A673 (cell line): Measurements from ENCODE around the gene CRK. TPM values are rescaled to one million over a fixed set of nuclear protein-coding genes. Genes with fewer than 3 reads are reported as not detected.
"Not testable (repeated sequence)": the region's sequence is repeated elsewhere in the genome, so short reads cannot be mapped to it uniquely, and the experiment has no call there.

Source experiments
- BruUV-seq: library from RNA; stranded (reverse); fragments of 400-500 nt; replicated peaks from 2 replicates; lab custom pipeline; 2021; lab: Mats Ljungman, UMichigan
- CTCF ChIA-PET: fragments of 300-600 bp; sonication (Branson Sonifier 250); formaldehyde crosslinking; loops from one replicate; lab custom pipeline; 2022; ENCODE audit warnings: antibody characterized with exemption; lab: Charles Lee
- POLR2A ChIA-PET: fragments of 300-600 bp; sonication (Branson Sonifier 250); formaldehyde crosslinking; loops from one replicate; lab custom pipeline; 2022; ENCODE audit warnings: antibody characterized with exemption; ENCODE audit not compliant: low non-redundant PET; lab: Charles Lee
- DNase-seq: peaks from one replicate; pipeline ENCODE4 v3.0.0-alpha.2; 2015; ENCODE audit warnings: low spot score
- H3K27ac ChIP-seq: fragments of 200-600 bp; sonication (generic); 2 replicates; pipeline ENCODE4 v1.5.1; 2016; ENCODE audit warnings: mixed run types, low read depth, mild to moderate bottlenecking, mixed read lengths, antibody characterized with exemption, low read length; ENCODE audit not compliant: poor library complexity, severe bottlenecking
- H3K27me3 ChIP-seq: fragments of 200-600 bp; sonication (generic); replicated peaks from 2 replicates; pipeline ENCODE4 v1.6.1; 2017; ENCODE audit warnings: mixed run types, low read depth, mild to moderate bottlenecking, mixed read lengths, antibody characterized with exemption, low read length; ENCODE audit not compliant: insufficient read depth, poor library complexity
- H3K36me3 ChIP-seq: fragments of 200-600 bp; sonication (generic); 2 replicates; pipeline ENCODE4 v1.6.1; 2016; ENCODE audit warnings: mixed run types, mild to moderate bottlenecking, mixed read lengths, antibody characterized with exemption, low read length; ENCODE audit not compliant: insufficient read depth, poor library complexity, severe bottlenecking
- H3K4me1 ChIP-seq: fragments of 200-600 bp; sonication (generic); 2 replicates; pipeline ENCODE4 v1.6.1; 2017; ENCODE audit warnings: mixed run types, mild to moderate bottlenecking, mixed read lengths, antibody characterized with exemption, low read length; ENCODE audit not compliant: insufficient read depth, poor library complexity, severe bottlenecking
- H3K4me3 ChIP-seq: fragments of 200-600 bp; sonication (generic); 2 replicates; pipeline ENCODE4 v1.5.1; 2016; ENCODE audit warnings: low read depth, mixed run types, mild to moderate bottlenecking, mixed read lengths, low read length; ENCODE audit not compliant: poor library complexity, severe bottlenecking
- H3K9me3 ChIP-seq: fragments of 200-600 bp; sonication (generic); 2 replicates; pipeline ENCODE4 v1.6.1; 2016; ENCODE audit warnings: mixed run types, low read depth, mild to moderate bottlenecking, mixed read lengths, antibody characterized with exemption, low read length; ENCODE audit not compliant: poor library complexity, severe bottlenecking
- CTCF ChIP-seq: fragments of 300-800, 200-600 bp; sonication (generic); conservative IDR thresholded peaks from 2 replicates; pipeline ENCODE4 v1.5.1; 2017; ENCODE audit warnings: low read depth, mild to moderate bottlenecking, antibody characterized with exemption, low read length, moderate library complexity, mixed read lengths
- EZH2 ChIP-seq: fragments of 200-600 bp; sonication (generic); IDR thresholded peaks from 2 replicates; pipeline ENCODE4 v1.6.1; 2017; ENCODE audit warnings: borderline replicate concordance, low read depth, mild to moderate bottlenecking, mixed read lengths, antibody characterized with exemption, low read length; ENCODE audit not compliant: poor library complexity, severe bottlenecking
- intact Hi-C: fragments of 100-400 bp; cut with micrococcal nuclease; formaldehyde crosslinking; loops from one replicate; pipeline ENCODE4 v1.10.0; 2022; ENCODE audit not compliant: unreplicated experiment
- total RNA-seq: library from RNA; stranded (reverse); gene quantifications from 2 replicates; pipeline ENCODE4 v1.2.3, GENCODE V29; 2021

CRK gene
- total RNA-seq, 1 experiment from 2014 or later, result 85.9 TPM

- H3K4me1 ChIP-seq, result peaks cover 8% of the 10 kb centered on the region
- no peak for TF ChIP-seq EZH2
- no peak for TF ChIP-seq CTCF
- no peak overlapping the region for H3K27ac ChIP-seq
- peaks cover 40% of the 10 kb centered on the region for H3K36me3 ChIP-seq
- CTCF ChIA-PET, result no interaction called here
- intact Hi-C loops, result no loop called here
- POLR2A ChIA-PET, result no interaction called here
- DNase-seq, result no peak
- no peak overlapping the region for H3K4me3 ChIP-seq
- no TSS peak for BruUV-seq
- H3K27me3 ChIP-seq, result no peaks in the 10 kb centered on the region
- no peaks in the 10 kb centered on the region for H3K9me3 ChIP-seq
Measured at GRCh38 chr17:1420163-1420562, 35.9 kb downstream of the CRK start.

- H3K4me3 ChIP-seq, H3K27ac ChIP-seq, H3K9me3 ChIP-seq, DNase-seq, H3K27me3 ChIP-seq, intact Hi-C loops, H3K4me1 ChIP-seq, CTCF ChIA-PET, BruUV-seq: not testable (repeated sequence)
- peaks cover 33% of the 10 kb centered on the region for H3K36me3 ChIP-seq
- POLR2A ChIA-PET, result interaction anchor here (0.6 kb wide), 1 partner anchor 247 kb away, joined by 10 read pairs; no protein-coding TSS in a partner anchor
Measured at GRCh38 chr17:1418476-1418875, 37.6 kb downstream of the CRK start.

- Histone ChIP-seq H3K27ac (no peak overlapping the region), H3K4me3 (no peak overlapping the region), H3K36me3 (peaks cover 14% of the 10 kb centered on the region), H3K4me1 (no peaks in the 10 kb centered on the region), H3K27me3 (no peaks in the 10 kb centered on the region), H3K9me3 (no peaks in the 10 kb centered on the region)
- CTCF ChIA-PET, result no interaction called here
- no peak for TF ChIP-seq EZH2
- no peak for TF ChIP-seq CTCF
- no TSS peak for BruUV-seq
- POLR2A ChIA-PET, result interaction anchor here (0.6 kb wide), 1 partner anchor 44 kb away, joined by 4 read pairs; no protein-coding TSS in a partner anchor
- intact Hi-C loops, result no loop called here
- no peak for DNase-seq
Measured at GRCh38 chr17:1416414-1416813, 39.6 kb downstream of the CRK start.

DNA sequence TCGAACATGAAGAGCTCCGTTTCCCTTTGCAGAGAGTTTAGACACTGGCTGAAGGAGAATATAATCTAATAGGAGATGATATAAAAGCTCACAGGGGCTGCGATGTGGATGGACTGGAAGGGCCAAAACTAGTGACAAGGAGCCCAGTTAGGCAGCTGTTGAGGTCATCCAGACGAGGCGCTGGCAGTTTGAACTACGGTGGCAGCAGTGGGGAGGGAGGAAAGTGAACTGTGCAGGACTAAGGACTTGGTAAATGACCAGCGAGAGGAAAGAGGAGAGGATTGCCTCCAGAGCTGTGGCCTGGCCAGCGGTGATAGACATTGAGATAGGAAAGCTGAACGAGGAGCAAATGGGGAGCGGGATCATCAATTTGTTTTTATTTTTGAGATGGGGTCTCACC, 41.4 kb downstream of the CRK start:
- no TSS peak for BruUV-seq
- no peak overlapping the region for H3K4me3 ChIP-seq
- ChIA-PET POLR2A (no interaction called here), CTCF (no interaction called here)
- no peaks in the 10 kb centered on the region for H3K27me3 ChIP-seq
- H3K9me3 ChIP-seq, result no peaks in the 10 kb centered on the region
- H3K36me3 ChIP-seq, result no peaks in the 10 kb centered on the region
- no peak for TF ChIP-seq EZH2
- no peak for TF ChIP-seq CTCF
- no peaks in the 10 kb centered on the region for H3K4me1 ChIP-seq
- DNase-seq, result no peak
- intact Hi-C loops, result no loop called here
- H3K27ac ChIP-seq, result no peak overlapping the region
